HEK293 (cell line): Measurements from ENCODE around the gene MED6.

ENCODE experiments used
- FEZF1 ChIP-seq: fragments of 450-650 bp; formaldehyde crosslinking; IDR thresholded peaks from 2 replicates; pipeline ENCODE4 v1.5.1; 2016; ENCODE audit warnings: missing biosample characterization, missing genetic modification characterization
- GLIS1 ChIP-seq: fragments of 450-650 bp; formaldehyde crosslinking; IDR thresholded peaks from 2 replicates; pipeline ENCODE4 v1.5.1; 2016; ENCODE audit warnings: missing biosample characterization, missing genetic modification characterization
- HOXC10 ChIP-seq: sonication (generic); formaldehyde crosslinking; IDR thresholded peaks from 2 replicates; pipeline ENCODE4 v1.8.1; 2023; ENCODE audit warnings: mild to moderate bottlenecking, missing genetic modification reagents
- HOXD13 ChIP-seq: sonication (generic); formaldehyde crosslinking; IDR thresholded peaks from 2 replicates; pipeline ENCODE4 v1.8.0; 2022; ENCODE audit warnings: missing genetic modification reagents, borderline replicate concordance
- REST ChIP-seq: fragments of 450-650 bp; formaldehyde crosslinking; IDR thresholded peaks from 2 replicates; pipeline ENCODE4 v1.5.1; 2016; ENCODE audit warnings: missing biosample characterization, missing genetic modification characterization
- SALL2 ChIP-seq: fragments of 450-650 bp; formaldehyde crosslinking; IDR thresholded peaks from 2 replicates; pipeline ENCODE4 v1.5.0; 2017; ENCODE audit warnings: missing biosample characterization, mild to moderate bottlenecking, missing genetic modification characterization, borderline replicate concordance
- SP2 ChIP-seq: fragments of 450-650 bp; formaldehyde crosslinking; IDR thresholded peaks from 2 replicates; pipeline ENCODE4 v1.5.1; 2016; ENCODE audit warnings: missing biosample characterization, missing genetic modification characterization
- TCF7L2 ChIP-seq: IDR thresholded peaks from 2 replicates; pipeline ENCODE4 v1.6.1; 2011; ENCODE audit warnings: low read depth, mild to moderate bottlenecking, inconsistent platforms, low read length, moderate library complexity, borderline replicate concordance
- TSHZ1 ChIP-seq: fragments of 450-650 bp; formaldehyde crosslinking; IDR thresholded peaks from 2 replicates; pipeline ENCODE4 v1.5.1; 2016; ENCODE audit warnings: missing biosample characterization, missing genetic modification characterization, borderline replicate concordance
- YY1 ChIP-seq: fragments of 450-650 bp; formaldehyde crosslinking; IDR thresholded peaks from 2 replicates; pipeline ENCODE4 v1.5.1; 2018; ENCODE audit warnings: missing biosample characterization, missing genetic modification characterization
- ZBTB11 ChIP-seq: fragments of 450-650 bp; formaldehyde crosslinking; conservative IDR thresholded peaks from 2 replicates; pipeline ENCODE4 v1.5.1; 2016; ENCODE audit warnings: low read depth, missing biosample characterization, missing genetic modification characterization
- ZBTB20 ChIP-seq: fragments of 450-650 bp; formaldehyde crosslinking; IDR thresholded peaks from 2 replicates; pipeline ENCODE4 v1.5.1; 2016; ENCODE audit warnings: missing biosample characterization, missing genetic modification characterization
- ZBTB26 ChIP-seq: fragments of 450-650 bp; formaldehyde crosslinking; optimal IDR thresholded peaks from 2 replicates; pipeline ENCODE3; 2016; ENCODE audit warnings: missing biosample characterization, mild to moderate bottlenecking, missing genetic modification characterization
- ZBTB48 ChIP-seq: fragments of 450-650 bp; formaldehyde crosslinking; IDR thresholded peaks from 2 replicates; pipeline ENCODE4 v1.5.1; 2016; ENCODE audit warnings: missing biosample characterization, missing genetic modification characterization
- ZNF112 ChIP-seq: fragments of 450-650 bp; formaldehyde crosslinking; IDR thresholded peaks from 2 replicates; pipeline ENCODE4 v1.5.0; 2017; ENCODE audit warnings: missing biosample characterization, missing genetic modification characterization
- ZNF121 ChIP-seq: fragments of 450-650 bp; formaldehyde crosslinking; IDR thresholded peaks from 2 replicates; pipeline ENCODE4 v1.5.1; 2016; ENCODE audit warnings: missing biosample characterization, missing genetic modification characterization
- ZNF146 ChIP-seq: fragments of 450-650 bp; formaldehyde crosslinking; IDR thresholded peaks from 2 replicates; pipeline ENCODE4 v1.5.1; 2016; ENCODE audit warnings: missing biosample characterization, missing genetic modification characterization
- ZNF148 ChIP-seq: fragments of 450-650 bp; formaldehyde crosslinking; IDR thresholded peaks from 2 replicates; pipeline ENCODE4 v1.5.0; 2017; ENCODE audit warnings: missing biosample characterization, missing genetic modification characterization, borderline replicate concordance
- ZNF211 ChIP-seq: fragments of 450-650 bp; formaldehyde crosslinking; IDR thresholded peaks from 2 replicates; pipeline ENCODE4 v1.5.1; 2016; ENCODE audit warnings: low read depth, missing biosample characterization, missing genetic modification characterization
- ZNF302 ChIP-seq: fragments of 450-650 bp; formaldehyde crosslinking; IDR thresholded peaks from 2 replicates; pipeline ENCODE4 v1.5.1; 2016; ENCODE audit warnings: missing biosample characterization, missing genetic modification characterization, low read depth
- ZNF514 ChIP-seq: fragments of 450-650 bp; formaldehyde crosslinking; IDR thresholded peaks from 2 replicates; pipeline ENCODE4 v1.5.1; 2016; ENCODE audit warnings: missing biosample characterization, missing genetic modification characterization
- ZNF548 ChIP-seq: fragments of 450-650 bp; formaldehyde crosslinking; IDR thresholded peaks from 2 replicates; pipeline ENCODE4 v1.5.1; 2016; ENCODE audit warnings: missing biosample characterization, missing genetic modification characterization
- ZNF623 ChIP-seq: fragments of 450-650 bp; formaldehyde crosslinking; IDR thresholded peaks from 2 replicates; pipeline ENCODE4 v1.5.1; 2016; ENCODE audit warnings: missing biosample characterization, missing genetic modification characterization
- ZNF791 ChIP-seq: fragments of 450-650 bp; formaldehyde crosslinking; IDR thresholded peaks from 2 replicates; pipeline ENCODE4 v1.5.1; 2016; ENCODE audit warnings: missing biosample characterization, missing genetic modification characterization
- ZSCAN30 ChIP-seq: fragments of 450-650 bp; IDR thresholded peaks from 2 replicates; pipeline ENCODE4 v1.5.1; 2018; ENCODE audit warnings: missing biosample characterization, mild to moderate bottlenecking, missing genetic modification characterization, moderate library complexity

Gene MED6

GRCh38 chr14:70642303-70643235, 42.1 kb upstream of the MED6 start (continued):
- no peak for TF ChIP-seq REST (tag by site-specific recombination)
- no peak for TF ChIP-seq ZNF548 (tag by site-specific recombination)
- no peak for TF ChIP-seq ZNF148 (tag by site-specific recombination)
- TF ChIP-seq GLIS1 = peak; percentile 72
- no peak for TF ChIP-seq ZNF791
- 0 out of 2 replicates have a peak, but pooled peaks have one; percentile 20 for TF ChIP-seq ZBTB11 (tag by site-specific recombination)
- 0 out of 2 replicates have a peak, but pooled peaks have one; percentile 11 for TF ChIP-seq YY1 (tag by site-specific recombination)
- TF ChIP-seq HOXC10 = no peak
- no peak for TF ChIP-seq SP2 (tag by site-specific recombination)
- no peak for TF ChIP-seq ZNF302 (tag by site-specific recombination)
- TF ChIP-seq TSHZ1 (tag by site-specific recombination) = no peak
- TF ChIP-seq ZNF146 = no peak
- no peak for TF ChIP-seq HOXD13 (CRISPR knock-in tag)
- no peak for TF ChIP-seq ZNF112 (tag by site-specific recombination)
- peak; percentile 76; the same call in 1 of the 2 replicates for TF ChIP-seq ZBTB20 (tag by site-specific recombination)
- no peak for TF ChIP-seq ZNF623 (tag by site-specific recombination)
- TF ChIP-seq ZSCAN30 (tag by site-specific recombination) = no peak
- no peak for TF ChIP-seq ZNF211 (tag by site-specific recombination)
- 0 out of 2 replicates have a peak, but pooled peaks have one; percentile 34 for TF ChIP-seq ZBTB48 (tag by site-specific recombination)
- TF ChIP-seq ZNF121 (tag by site-specific recombination) = no peak
- TF ChIP-seq FEZF1 = no peak
- no peak for TF ChIP-seq TCF7L2
- peak; percentile 70 for TF ChIP-seq ZBTB26 (tag by site-specific recombination)
- TF ChIP-seq ZNF514 (tag by site-specific recombination) = no peak
- no peak for TF ChIP-seq SALL2 (tag by site-specific recombination)
